Parathyroid adenoma (tissue), 2 donors: ENCODE data around the gene MAGEB2.

Source experiments
- H2AFZ ChIP-seq: fragments of 300-600 bp; sonication (generic); one replicate; pipeline ENCODE4 v1.7.0; 2017; ENCODE audit warnings: antibody characterized with exemption, mild to moderate bottlenecking
- H3K27ac ChIP-seq: fragments of 300-600 bp; sonication (generic); one replicate; pipeline ENCODE4 v1.7.0; 2017
- H3K27me3 ChIP-seq: fragments of 300-600 bp; sonication (generic); one replicate; pipeline ENCODE4 v1.7.0; 2017; ENCODE audit warnings: low read length; ENCODE audit not compliant: control insufficient read depth, insufficient read depth
- H3K36me3 ChIP-seq: fragments of 300-600 bp; sonication (generic); one replicate; pipeline ENCODE4 v1.7.0; 2017; ENCODE audit warnings: low read length; ENCODE audit not compliant: control insufficient read depth, insufficient read depth
- H3K4me1 ChIP-seq: fragments of 300-600 bp; sonication (generic); one replicate; pipeline ENCODE4 v1.7.0; 2017; ENCODE audit warnings: control low read depth
- H3K4me2 ChIP-seq: fragments of 300-600 bp; sonication (generic); one replicate; pipeline ENCODE4 v1.7.0; 2017; ENCODE audit warnings: low read length
- H3K4me3 ChIP-seq: fragments of 300-600 bp; sonication (generic); one replicate; pipeline ENCODE4 v1.7.0; 2017; ENCODE audit warnings: low read depth, low read length
- H3K79me2 ChIP-seq: fragments of 300-600 bp; sonication (generic); one replicate; pipeline ENCODE4 v1.7.0; 2017; ENCODE audit warnings: control low read depth
- H3K9ac ChIP-seq: fragments of 300-600 bp; sonication (generic); one replicate; pipeline ENCODE4 v1.7.0; 2017; ENCODE audit warnings: mild to moderate bottlenecking
- H3K9me3 ChIP-seq: fragments of 300-600 bp; sonication (generic); one replicate; pipeline ENCODE4 v1.7.0; 2017; ENCODE audit warnings: low read length; ENCODE audit not compliant: control insufficient read depth
- TF ChIP-seq, protein P1 (sequence below): fragments of 300-600 bp; sonication (generic); IDR thresholded peaks from one replicate; pipeline ENCODE4 v1.7.0; 2017; ENCODE audit warnings: antibody characterized with exemption, mild to moderate bottlenecking
- donor health status: primary hyperparathyroidism.

Gene MAGEB2

DNA sequence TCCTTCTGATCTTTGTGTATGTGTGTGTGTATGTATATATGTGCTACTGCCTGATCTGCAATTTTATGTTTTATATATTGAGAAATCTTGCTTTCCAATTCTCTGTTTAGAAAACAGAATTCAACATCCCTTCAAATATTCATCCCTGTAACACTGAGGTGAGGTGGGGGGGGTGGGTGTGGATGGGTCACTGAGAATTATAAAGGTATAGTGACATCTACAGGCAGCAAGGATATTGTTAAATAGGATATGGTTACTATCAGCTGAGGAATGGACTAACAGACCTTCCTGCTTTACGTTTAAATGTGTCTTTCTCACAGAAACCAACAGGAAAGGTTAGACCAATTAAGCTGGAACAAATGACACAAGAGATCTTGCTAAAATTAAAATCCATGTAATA is 19.0 kb upstream of the MAGEB2 start:
- Histone ChIP-seq H3K4me3 (no peak overlapping the region), H3K27ac (no peak overlapping the region), H3K79me2 (no peaks in the 10 kb centered on the region), H3K27me3 (no peaks in the 10 kb centered on the region), H3K4me1 (no peaks in the 10 kb centered on the region), H2AFZ (no peak overlapping the region), H3K36me3 (no peaks in the 10 kb centered on the region), H3K9ac (no peak overlapping the region), H3K9me3 (no peaks in the 10 kb centered on the region), H3K4me2 (no peak overlapping the region)
- TF ChIP-seq, protein P1, sequence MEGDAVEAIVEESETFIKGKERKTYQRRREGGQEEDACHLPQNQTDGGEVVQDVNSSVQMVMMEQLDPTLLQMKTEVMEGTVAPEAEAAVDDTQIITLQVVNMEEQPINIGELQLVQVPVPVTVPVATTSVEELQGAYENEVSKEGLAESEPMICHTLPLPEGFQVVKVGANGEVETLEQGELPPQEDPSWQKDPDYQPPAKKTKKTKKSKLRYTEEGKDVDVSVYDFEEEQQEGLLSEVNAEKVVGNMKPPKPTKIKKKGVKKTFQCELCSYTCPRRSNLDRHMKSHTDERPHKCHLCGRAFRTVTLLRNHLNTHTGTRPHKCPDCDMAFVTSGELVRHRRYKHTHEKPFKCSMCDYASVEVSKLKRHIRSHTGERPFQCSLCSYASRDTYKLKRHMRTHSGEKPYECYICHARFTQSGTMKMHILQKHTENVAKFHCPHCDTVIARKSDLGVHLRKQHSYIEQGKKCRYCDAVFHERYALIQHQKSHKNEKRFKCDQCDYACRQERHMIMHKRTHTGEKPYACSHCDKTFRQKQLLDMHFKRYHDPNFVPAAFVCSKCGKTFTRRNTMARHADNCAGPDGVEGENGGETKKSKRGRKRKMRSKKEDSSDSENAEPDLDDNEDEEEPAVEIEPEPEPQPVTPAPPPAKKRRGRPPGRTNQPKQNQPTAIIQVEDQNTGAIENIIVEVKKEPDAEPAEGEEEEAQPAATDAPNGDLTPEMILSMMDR = no peak

DNA sequence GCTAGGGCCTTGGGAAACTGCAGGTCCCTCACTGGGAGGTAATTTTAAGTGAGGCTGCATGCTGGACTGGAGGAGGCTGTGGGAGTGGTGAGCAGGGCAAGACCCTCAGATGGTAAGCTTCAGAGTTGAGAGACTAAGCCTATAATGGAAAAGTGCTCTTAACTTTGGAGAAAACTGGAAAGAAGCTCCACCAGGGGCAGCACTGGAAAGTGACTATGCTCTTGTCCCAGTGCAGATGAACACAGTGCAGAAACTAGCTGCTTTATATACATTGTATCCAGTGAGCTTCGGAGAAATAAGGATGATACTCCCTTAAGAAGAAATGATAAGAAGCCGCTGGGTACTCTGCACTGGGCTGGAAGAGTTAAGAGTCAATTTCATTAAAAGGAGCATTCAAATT is 3.2 kb upstream of the MAGEB2 start:
- Histone ChIP-seq H3K36me3 (no peaks in the 10 kb centered on the region), H3K9me3 (no peaks in the 10 kb centered on the region)
- TF ChIP-seq, protein P1 = no peak

DNA sequence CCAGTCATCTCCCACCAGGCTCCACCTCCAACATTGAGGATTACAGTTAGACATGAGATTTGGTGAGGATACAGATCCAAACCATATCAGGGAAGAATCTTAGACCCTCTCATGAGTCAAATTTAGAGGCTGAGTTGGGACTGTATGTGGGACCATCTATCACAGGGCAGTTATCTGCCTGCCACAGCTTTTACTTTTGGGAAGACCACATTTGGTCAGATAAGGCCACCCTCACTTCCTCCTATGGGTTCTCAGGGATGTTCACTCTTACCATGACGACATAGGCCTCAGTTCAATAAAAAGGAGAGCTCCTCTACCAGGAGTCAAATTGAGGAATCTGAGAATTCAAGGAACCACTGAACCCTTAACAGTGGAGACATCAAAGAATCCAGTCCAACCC is 2.1 kb downstream of the MAGEB2 start:
- H3K4me2 ChIP-seq = no peak overlapping the region
- H3K36me3 ChIP-seq = no peaks in the 10 kb centered on the region
- H3K27me3 ChIP-seq = no peaks in the 10 kb centered on the region
- no peak overlapping the region for H3K27ac ChIP-seq
- H3K4me3 ChIP-seq = no peak overlapping the region
- H3K4me1 ChIP-seq = no peaks in the 10 kb centered on the region
- no peak overlapping the region for H3K9ac ChIP-seq
- no peaks in the 10 kb centered on the region for H3K9me3 ChIP-seq
- H3K79me2 ChIP-seq = no peaks in the 10 kb centered on the region
- TF ChIP-seq, protein P1 = no peak
- H2AFZ ChIP-seq = no peak overlapping the region

More for the DNA sequence above, 3.2 kb upstream of the MAGEB2 start:
- no peak overlapping the region for H3K4me3 ChIP-seq
- H3K4me2 ChIP-seq = no peak overlapping the region
- H2AFZ ChIP-seq = no peak overlapping the region
- no peaks in the 10 kb centered on the region for H3K4me1 ChIP-seq
- no peaks in the 10 kb centered on the region for H3K79me2 ChIP-seq
- no peak overlapping the region for H3K27ac ChIP-seq
- H3K9ac ChIP-seq = no peak overlapping the region
- no peaks in the 10 kb centered on the region for H3K27me3 ChIP-seq

DNA sequence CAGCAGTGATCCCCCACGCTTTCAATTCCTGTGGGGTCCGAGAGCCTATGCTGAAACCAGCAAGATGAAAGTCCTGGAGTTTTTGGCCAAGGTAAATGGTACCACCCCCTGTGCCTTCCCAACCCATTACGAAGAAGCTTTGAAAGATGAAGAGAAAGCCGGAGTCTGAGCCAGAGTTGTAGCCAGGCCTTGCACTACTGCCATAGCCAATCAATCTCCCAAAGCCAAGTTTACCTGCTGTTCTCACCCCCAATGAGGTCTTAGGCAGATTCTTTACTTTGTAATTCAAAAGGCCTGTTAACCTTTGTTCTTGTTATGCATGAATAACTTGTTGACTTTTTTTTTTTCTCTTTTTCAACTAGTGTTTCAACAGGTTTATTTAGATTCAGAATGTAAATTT is 4.0 kb downstream of the MAGEB2 start:
- Histone ChIP-seq H3K4me1 (no peaks in the 10 kb centered on the region), H3K27ac (no peak overlapping the region), H2AFZ (no peak overlapping the region), H3K79me2 (no peaks in the 10 kb centered on the region), H3K9me3 (no peaks in the 10 kb centered on the region), H3K4me3 (no peak overlapping the region), H3K36me3 (no peaks in the 10 kb centered on the region), H3K4me2 (no peak overlapping the region), H3K27me3 (no peaks in the 10 kb centered on the region), H3K9ac (no peak overlapping the region)
- TF ChIP-seq, protein P1 = no peak

DNA sequence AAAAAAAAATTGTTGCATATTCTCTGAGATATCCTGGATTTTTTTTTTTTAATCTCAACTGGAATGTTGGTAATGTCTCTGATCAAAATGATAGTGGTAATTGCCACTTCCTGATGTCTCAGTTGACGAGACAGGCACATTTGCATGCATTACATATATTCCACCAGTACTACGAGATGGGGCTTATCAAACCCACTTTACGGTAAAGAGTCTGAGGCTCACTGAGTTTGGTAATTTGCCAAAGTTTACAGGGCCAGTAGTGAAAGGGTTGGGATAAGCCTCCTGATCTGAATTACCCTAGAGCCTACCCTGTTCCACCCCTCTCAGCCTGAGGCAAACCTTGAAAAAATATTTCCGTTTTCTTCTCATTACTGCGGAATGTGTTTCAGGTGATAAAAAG is 5.3 kb downstream of the MAGEB2 start:
- no peaks in the 10 kb centered on the region for H3K36me3 ChIP-seq
- TF ChIP-seq, protein P1 = no peak

More for the DNA sequence above, 5.3 kb downstream of the MAGEB2 start:
- Histone ChIP-seq H3K27me3 (no peaks in the 10 kb centered on the region), H2AFZ (no peak overlapping the region), H3K9ac (no peak overlapping the region), H3K79me2 (no peaks in the 10 kb centered on the region), H3K27ac (no peak overlapping the region), H3K9me3 (no peaks in the 10 kb centered on the region), H3K4me3 (no peak overlapping the region), H3K4me1 (no peaks in the 10 kb centered on the region), H3K4me2 (no peak overlapping the region)
